ENCODE results near the gene PRM1.
"Not testable (repeated sequence)": the region's sequence is repeated elsewhere in the genome, so short reads cannot be mapped to it uniquely, and the experiment has no call there.

The PRM1 gene

GRCh38 chr16:11296706-11297491 lies 15.8 kb upstream of the PRM1 start:
- DNase-seq = no peak

GRCh38 chr16:11296351-11296705 lies 15.2 kb upstream of the PRM1 start:
- DNase-seq = no peak

- no peak for DNase-seq
Measured at GRCh38 chr16:11295672-11296071, 14.5 kb upstream of the PRM1 start.

GRCh38 chr16:11292076-11292748 lies 11.1 kb upstream of the PRM1 start:
- DNase-seq = no peak

- no peak for DNase-seq
Measured at GRCh38 chr16:11291091-11291703, 10.1 kb upstream of the PRM1 start.

- DNase-seq = no peak
Measured at GRCh38 chr16:11290102-11290893, 9.2 kb upstream of the PRM1 start.

GRCh38 chr16:11289696-11290095 lies 8.6 kb upstream of the PRM1 start:
- DNase-seq = not testable (repeated sequence)

- no peak for DNase-seq
Measured at GRCh38 chr16:11289202-11289601, 8.1 kb upstream of the PRM1 start.

- no peak for DNase-seq
Measured at GRCh38 chr16:11285842-11286241, 4.7 kb upstream of the PRM1 start.

- DNase-seq = no peak
Measured at GRCh38 chr16:11283820-11284248, 2.7 kb upstream of the PRM1 start.

- no peak for DNase-seq
Measured at GRCh38 chr16:11278681-11279628, 2.2 kb downstream of the PRM1 start.

- DNase-seq = no peak
Measured at GRCh38 chr16:11277607-11278337, 3.4 kb downstream of the PRM1 start.

GRCh38 chr16:11276896-11277593 lies 4.1 kb downstream of the PRM1 start:
- DNase-seq = no peak

GRCh38 chr16:11276143-11276895 lies 4.8 kb downstream of the PRM1 start, which contains the start of gene PRM2:
Gene PRM2 (minus strand): TSS chr16:11276480. CDS start chr16:11276370, 110 bp downstream.
- no peak for DNase-seq

- DNase-seq = no peak
Measured at GRCh38 chr16:11274964-11275363, 6.2 kb downstream of the PRM1 start.

- DNase-seq = no peak
Measured at GRCh38 chr16:11273721-11274324, 7.3 kb downstream of the PRM1 start.

GRCh38 chr16:11272921-11273720 lies 8.0 kb downstream of the PRM1 start, which contains the start of gene PRM3:
Gene PRM3 (minus strand): TSS chr16:11273629. CDS start chr16:11273595, 34 bp downstream.
- DNase-seq = no peak

GRCh38 chr16:11272484-11272883 lies 8.6 kb downstream of the PRM1 start:
- no peak for DNase-seq

Measured in NCI-H1105 treated with DMSO at 0.1 percent for 48 hours (cell line).